K562 (cell line): ENCODE data around the gene C4orf51. TPM values are rescaled to one million over a fixed set of nuclear protein-coding genes. Genes with fewer than 3 reads are reported as not detected.

Experiments
- ATAC-seq: fragments of 200-7000 bp; cut with Tn5 transposase; 3 replicates; pipeline ENCODE4 v1.9.1; 2020; ENCODE audit warnings: moderate library complexity
- BruUV-seq: library from RNA; stranded (reverse); fragments of 400-500 nt; replicated peaks from 2 replicates; lab custom pipeline; 2021; lab: Mats Ljungman, UMichigan
- CTCF ChIA-PET: fragments of 300-600 bp; formaldehyde crosslinking; extraction: SDS; loops from one replicate; lab custom pipeline; 2021; ENCODE audit warnings: low intra/inter-chr PET ratio; lab: Yijun Ruan, JAX
- POLR2A ChIA-PET: fragments of 300-600, 350-650 bp; sonication (Branson Sonifier 250); formaldehyde crosslinking; extraction: SDS; loops from one replicate; lab custom pipeline; 2021; ENCODE audit warnings: antibody characterized with exemption, inconsistent platforms; lab: Yijun Ruan, JAX
- DNase-seq, 4 experiments: peaks; one replicate each; pipeline versions ENCODE4 v3.0.0 to v3.0.0-alpha.2; 2011 to 2018; ENCODE audit warnings: low spot score in 3 of 4, mixed read lengths in 3 of 4; ENCODE audit errors: extremely low read depth in 1 of 4
- FAIRE-seq: peaks from 2 replicates; lab custom pipeline; 2011; peaks lifted over from hg19 to GRCh38; lab: Jason Lieb, UNC
- H2AFZ ChIP-seq: 2 replicates; pipeline ENCODE4 v1.6.0; 2011; ENCODE audit warnings: low read depth, low read length, control low read depth, inconsistent platforms
- H3K27ac ChIP-seq: fragments of 200-600 bp; 3 replicates; pipeline ENCODE4 v1.8.0; 2011; ENCODE audit warnings: low read depth, mild to moderate bottlenecking, control low read depth, inconsistent platforms, low read length, moderate library complexity, mixed read lengths; ENCODE audit errors: extremely low read depth
- H3K27me3 ChIP-seq, 2 experiments: fragments of 300-600 bp in 1 of 2; 2 replicates in 1 of 2; 3 replicates in 1 of 2; pipeline versions ENCODE4 v1.6.0 to v1.8.0; 2011; ENCODE audit warnings: inconsistent platforms in 2 of 2, low read length in 2 of 2, mild to moderate bottlenecking in 1 of 2, mixed read lengths in 1 of 2, moderate library complexity in 1 of 2; ENCODE audit not compliant: control insufficient read depth in 2 of 2, insufficient read depth in 2 of 2
- H3K36me3 ChIP-seq: fragments of 300-600 bp; 3 replicates; pipeline ENCODE4 v1.8.0; 2011; ENCODE audit warnings: mild to moderate bottlenecking, low read length, inconsistent platforms; ENCODE audit not compliant: control insufficient read depth, insufficient read depth
- H3K4me1 ChIP-seq, 2 experiments: fragments of 200-600 bp in 1 of 2; replicated peaks in 1 of 2; 2 replicates in 1 of 2; 3 replicates in 1 of 2; pipeline versions ENCODE4 v1.5.1 to v1.8.0; 2011; ENCODE audit warnings: inconsistent platforms in 2 of 2, low read length in 2 of 2, mild to moderate bottlenecking in 1 of 2, mixed read lengths in 1 of 2, moderate library complexity in 1 of 2; ENCODE audit not compliant: control insufficient read depth in 2 of 2, insufficient read depth in 2 of 2
- H3K4me2 ChIP-seq: 2 replicates; pipeline ENCODE4 v1.6.1; 2011; ENCODE audit warnings: low read length, control low read depth, inconsistent platforms, mixed read lengths; ENCODE audit not compliant: insufficient read depth
- H3K4me3 ChIP-seq: fragments of 200-600 bp; sonication (generic), shearing (Covaris generic); 2 replicates; pipeline ENCODE4 v1.5.1; 2016; ENCODE audit warnings: control low read depth, inconsistent platforms
- H3K79me2 ChIP-seq: fragments of 200-600 bp; 3 replicates; pipeline ENCODE4 v1.8.0; 2011; ENCODE audit warnings: low read length, inconsistent platforms; ENCODE audit not compliant: control insufficient read depth, insufficient read depth
- H3K9ac ChIP-seq, 2 experiments: 2 replicates each; pipeline versions ENCODE4 v1.6.0 to v1.6.1; 2011; ENCODE audit warnings: low read depth in 2 of 2, low read length in 2 of 2, control low read depth in 1 of 2, inconsistent platforms in 1 of 2, mild to moderate bottlenecking in 1 of 2, mixed read lengths in 1 of 2; ENCODE audit not compliant: insufficient read depth in 1 of 2
- H3K9me1 ChIP-seq: one replicate; pipeline ENCODE4 v1.6.0; 2011; ENCODE audit warnings: inconsistent platforms, mild to moderate bottlenecking, low read length, moderate library complexity; ENCODE audit not compliant: control insufficient read depth, insufficient read depth
- H3K9me3 ChIP-seq: replicated peaks from 2 replicates; pipeline ENCODE4 v1.5.1; 2011; ENCODE audit warnings: low read depth, low read length, inconsistent platforms; ENCODE audit not compliant: control insufficient read depth, insufficient read depth
- H4K20me1 ChIP-seq: replicated peaks from 2 replicates; pipeline ENCODE4 v1.6.1; 2011; ENCODE audit warnings: low read length, inconsistent platforms, mixed read lengths; ENCODE audit not compliant: control insufficient read depth, insufficient read depth
- CBX3 ChIP-seq, 2 experiments: IDR thresholded peaks; 1 replicate in 1 of 2; 2 replicates in 1 of 2; pipeline ENCODE4 v1.6.1; 2012; ENCODE audit warnings: inconsistent platforms in 2 of 2, low read length in 2 of 2, borderline replicate concordance in 1 of 2, control low read depth in 1 of 2
- CEBPZ ChIP-seq: fragments of 150-350 bp; IDR thresholded peaks from 2 replicates; pipeline ENCODE4 v1.6.1; 2014; ENCODE audit warnings: low read depth, mild to moderate bottlenecking, low read length, borderline replicate concordance
- HNRNPK ChIP-seq: fragments of 200-400 bp; formaldehyde crosslinking; IDR thresholded peaks from one replicate; pipeline ENCODE4 v1.6.1; 2018; ENCODE audit warnings: mild to moderate bottlenecking, low read depth, low read length; ENCODE audit not compliant: poor library complexity, severe bottlenecking
- IRF9 ChIP-seq: fragments of 450-650 bp; IDR thresholded peaks from 2 replicates; pipeline ENCODE4 v1.6.1; 2016; ENCODE audit warnings: missing biosample characterization, missing genetic modification characterization
- NFE2L1 ChIP-seq: fragments of 450-650 bp; IDR thresholded peaks from 2 replicates; pipeline ENCODE4 v1.6.1; 2016; ENCODE audit warnings: missing genetic modification characterization, low read depth, mild to moderate bottlenecking, missing compliant biosample characterization, moderate library complexity, borderline replicate concordance
- NFIX ChIP-seq: fragments of 250-450 bp; sonication (Bioruptor Pico); IDR thresholded peaks from 2 replicates; pipeline ENCODE4 v1.4.0; 2020; ENCODE audit warnings: low read depth, mild to moderate bottlenecking, moderate library complexity
- PHF21A ChIP-seq: fragments of 450-650 bp; IDR thresholded peaks from 2 replicates; pipeline ENCODE4 v1.6.1; 2017; ENCODE audit warnings: low read depth, borderline replicate concordance
- RB1 ChIP-seq: fragments of 450-650 bp; IDR thresholded peaks from 2 replicates; pipeline ENCODE4 v1.6.1; 2017; ENCODE audit warnings: low read depth, mild to moderate bottlenecking
- SREBF2 ChIP-seq: sonication (generic); formaldehyde crosslinking; IDR thresholded peaks from 2 replicates; pipeline ENCODE4 v1.4.0; 2020; ENCODE audit warnings: mild to moderate bottlenecking, missing genetic modification reagents
- SRSF9 ChIP-seq: fragments of 200-400 bp; formaldehyde crosslinking; IDR thresholded peaks from 2 replicates; pipeline ENCODE4 v1.6.1; 2017; ENCODE audit warnings: low read depth, low read length, borderline replicate concordance
- TAF1 ChIP-seq: IDR thresholded peaks from 2 replicates; pipeline ENCODE4 v1.6.1; 2011; ENCODE audit warnings: mild to moderate bottlenecking, low read length, moderate library complexity; ENCODE audit not compliant: insufficient read depth, control insufficient read depth, severe bottlenecking; ENCODE audit errors: extremely low read depth
- ZSCAN29 ChIP-seq: fragments of 450-650 bp; IDR thresholded peaks from 2 replicates; pipeline ENCODE4 v1.6.1; 2017
- WGBS: fragments of 100-300 bp; shearing (Covaris generic); methylation state at CpG from one replicate; pipeline ENCODE4 v1.1.6; 2016; ENCODE audit warnings: low coverage, mixed read lengths; ENCODE audit not compliant: insufficient coverage; ENCODE audit errors: missing lambda C conversion rate; 5-methylcytosine and 5-hydroxymethylcytosine counted together
- in situ Hi-C: fragments of 300-500 bp; cut with MboI; formaldehyde crosslinking; loops from 4 replicates; pipeline ENCODE4 v1.15.0; 2018; ENCODE audit warnings: inconsistent platforms, mixed read lengths
- intact Hi-C: fragments of 100-400 bp; cut with micrococcal nuclease; formaldehyde crosslinking; loops from 2 replicates; pipeline ENCODE4 v1.14.2; 2022
- polyA plus RNA-seq, 8 experiments: library from polyadenylated mRNA; depleted of rRNA in 4 of 8; stranded (reverse) in 5 of 8; unstranded in 3 of 8; fragments of >200 nt; fragmentation: Nextera tagmentation in 2 of 8; fragmentation: Illumina TruSeq in 1 of 8; extraction: Ambion mirVana in 2 of 8; extraction: Trizol in 1 of 8; gene quantifications; 2 replicates each; pipeline versions ENCODE4 v1.2.1 to v1.2.3, GENCODE V29; 2011 to 2014; ENCODE audit warnings: inconsistent platforms in 1 of 8, missing spikeins in 1 of 8
- total RNA-seq, 7 experiments: library from RNA; depleted of rRNA in 6 of 7; stranded (reverse); fragments of >200 nt in 6 of 7; fragmentation: Illumina TruSeq in 2 of 7; extraction: Trizol in 2 of 7; gene quantifications; 2 replicates each; pipeline versions ENCODE4 v1.2.1 to v1.2.3, GENCODE V29; 2011 to 2021; ENCODE audit warnings: low replicate concordance in 1 of 7

C4orf51 gene
- total and polyA plus RNA-seq, 9 of the 15 experiments (the other 6 are each of a cell fraction or from before 2014, with no cell fraction given): not detected

- H3K9ac ChIP-seq: no peak overlapping the region
- H3K4me2 ChIP-seq: no peak overlapping the region
- intact Hi-C loops (no loop called here), in situ Hi-C loops (no loop called here)
- CTCF ChIA-PET: no interaction called here
- FAIRE-seq (no peak), DNase-seq (no peak), ATAC-seq (no peak)
- no peaks in the 10 kb centered on the region for H4K20me1 ChIP-seq
- no peaks in the 10 kb centered on the region for H3K36me3 ChIP-seq
- no peaks in the 10 kb centered on the region for H3K9me3 ChIP-seq
- no peaks in the 10 kb centered on the region for H3K79me2 ChIP-seq
- no TSS peak for BruUV-seq
- H3K9me1 ChIP-seq: no peaks in the 10 kb centered on the region
- no peak overlapping the region for H2AFZ ChIP-seq
- H3K4me3 ChIP-seq: no peak overlapping the region
- 0% methylated on average over 6 of the region's 6 CpGs for WGBS
- H3K4me1 ChIP-seq: no peaks in the 10 kb centered on the region
- H3K27me3 ChIP-seq: peaks cover 4 to 13% of the 10 kb centered on the region in 2 experiments; a peak in 4 of 5 replicates
- H3K27ac ChIP-seq: no peak overlapping the region
- no peak for TF ChIP-seq NFE2L1 (tag)
- no peak for TF ChIP-seq ZSCAN29
- no peak for TF ChIP-seq SRSF9
- POLR2A ChIA-PET: no interaction called here
Measured at GRCh38 chr4:145774473-145774872, 94.5 kb downstream of the C4orf51 start.

- H3K27me3 ChIP-seq: peaks cover 6 to 19% of the 10 kb centered on the region in 2 experiments; a peak in 4 of 5 replicates
- FAIRE-seq: no peak
Measured at GRCh38 chr4:145775406-145775805, 95.5 kb downstream of the C4orf51 start.

More at GRCh38 chr4:145775406-145775805, 95.5 kb downstream of the C4orf51 start:
- WGBS: 0% methylated on average over 3 of the region's 3 CpGs
- no peak overlapping the region for H2AFZ ChIP-seq
- H4K20me1 ChIP-seq: no peaks in the 10 kb centered on the region
- no peak overlapping the region for H3K4me2 ChIP-seq
- POLR2A ChIA-PET: no interaction called here
- ATAC-seq (no peak), DNase-seq (no peak)
- no peaks in the 10 kb centered on the region for H3K9me1 ChIP-seq
- no peaks in the 10 kb centered on the region for H3K36me3 ChIP-seq
- no peak for TF ChIP-seq PHF21A
- TF ChIP-seq CEBPZ: no peak
- no peak for TF ChIP-seq RB1
- no peak for TF ChIP-seq SREBF2 (CRISPR knock-in tag)
- no peak for TF ChIP-seq HNRNPK
- no peak for TF ChIP-seq IRF9
- no peak for TF ChIP-seq CBX3 (IDR thresholded peaks at IDR 0.05; ENCODE audit: borderline replicate concordance in 1 of 2, low read length in 2 of 2)
- no peak for TF ChIP-seq NFIX (CRISPR knock-in tag)
- no peak for TF ChIP-seq TAF1
- TF ChIP-seq, all 486 proteins: peak for 0
- CTCF ChIA-PET: no interaction called here
- H3K79me2 ChIP-seq: no peaks in the 10 kb centered on the region
- no peaks in the 10 kb centered on the region for H3K4me1 ChIP-seq
- H3K9me3 ChIP-seq: no peaks in the 10 kb centered on the region
- H3K4me3 ChIP-seq: no peak overlapping the region
- H3K27ac ChIP-seq: no peak overlapping the region
- in situ Hi-C loops (no loop called here), intact Hi-C loops (no loop called here)
- no peak overlapping the region for H3K9ac ChIP-seq
- no TSS peak for BruUV-seq
